ENCODE results near the gene OR10H1.

Gene OR10H1

GRCh38 chr19:15828121-15828610, 12.7 kb upstream of the OR10H1 start:
- ChIA-PET CTCF (no interaction called here), POLR2A (no interaction called here)
- TF ChIP-seq CTCF (IDR thresholded peaks at IDR 0.05; ENCODE audit: control extremely low read depth, extremely low read depth, low read depth, missing control alignments) = no peak
- DNase-seq (ENCODE audit: extremely low spot score) = no peak

- no peak for TF ChIP-seq CTCF (IDR thresholded peaks at IDR 0.05; ENCODE audit: control extremely low read depth, extremely low read depth, low read depth, missing control alignments)
- ChIA-PET POLR2A (no interaction called here), CTCF (no interaction called here)
- DNase-seq (ENCODE audit: extremely low spot score) = no peak
Observed at GRCh38 chr19:15825753-15826152, 10.3 kb upstream of the OR10H1 start.

GRCh38 chr19:15820646-15821045, 5.2 kb upstream of the OR10H1 start:
- no peak for TF ChIP-seq CTCF (IDR thresholded peaks at IDR 0.05; ENCODE audit: control extremely low read depth, extremely low read depth, low read depth, missing control alignments)
- CTCF ChIA-PET = no interaction called here
- no peak for DNase-seq (ENCODE audit: extremely low spot score)
- POLR2A ChIA-PET = no interaction called here

- no peak for DNase-seq (ENCODE audit: extremely low spot score)
- POLR2A ChIA-PET = no interaction called here
- CTCF ChIA-PET = no interaction called here
- no peak for TF ChIP-seq CTCF (IDR thresholded peaks at IDR 0.05; ENCODE audit: control extremely low read depth, extremely low read depth, low read depth, missing control alignments)
Observed at GRCh38 chr19:15813916-15814315, 1.5 kb downstream of the OR10H1 start.

GRCh38 chr19:15812060-15812722, 3.3 kb downstream of the OR10H1 start:
- POLR2A ChIA-PET = no interaction called here
- DNase-seq (ENCODE audit: extremely low spot score) = no peak
- peak; percentile 19 for TF ChIP-seq CTCF (IDR thresholded peaks at IDR 0.05; ENCODE audit: control extremely low read depth, extremely low read depth, low read depth, missing control alignments)
- CTCF ChIA-PET = interaction anchor here (1.0 kb wide), 1 partner anchor 30 kb away, joined by 3 read pairs; no protein-coding TSS in a partner anchor

GRCh38 chr19:15811476-15811875, 4.0 kb downstream of the OR10H1 start:
- ChIA-PET CTCF (interaction anchor here (1.0 kb wide), 1 partner anchor 29 kb away, joined by 3 read pairs; no protein-coding TSS in a partner anchor), POLR2A (no interaction called here)
- no peak for DNase-seq (ENCODE audit: extremely low spot score)
- no peak for TF ChIP-seq CTCF (IDR thresholded peaks at IDR 0.05; ENCODE audit: control extremely low read depth, extremely low read depth, low read depth, missing control alignments)

Data from GM10248 (cell line).